Endodermal cell (in vitro differentiated cells): ENCODE results near the gene EGLN1. TPM values are rescaled to one million over a fixed set of nuclear protein-coding genes. Genes with fewer than 3 reads are reported as not detected.
"Not testable (repeated sequence)": the region's sequence is repeated elsewhere in the genome, so short reads cannot be mapped to it uniquely, and the experiment has no call there.

Experiments used
- DNase-seq: peaks from one replicate; pipeline ENCODE4 v3.0.0-alpha.2; 2017
- H3K27ac ChIP-seq: 2 replicates; pipeline ENCODE4 v1.5.1; 2013; ENCODE audit warnings: mild to moderate bottlenecking, low read depth, low read length, moderate library complexity
- H3K27me3 ChIP-seq: 2 replicates; pipeline ENCODE4 v1.6.1; 2013; ENCODE audit warnings: mild to moderate bottlenecking, low read length, moderate library complexity; ENCODE audit not compliant: insufficient read depth, control insufficient read depth, poor library complexity, severe bottlenecking
- H3K36me3 ChIP-seq: 2 replicates; pipeline ENCODE4 v1.7.0; 2013; ENCODE audit warnings: mild to moderate bottlenecking, low read length, moderate library complexity; ENCODE audit not compliant: control insufficient read depth, insufficient read depth
- H3K4me1 ChIP-seq: one replicate; pipeline ENCODE4 v1.7.0; 2013; ENCODE audit warnings: low read length; ENCODE audit not compliant: control insufficient read depth, insufficient read depth
- H3K4me3 ChIP-seq: 2 replicates; pipeline ENCODE4 v1.5.1; 2013; ENCODE audit warnings: mild to moderate bottlenecking, low read length, moderate library complexity
- H3K9ac ChIP-seq: 2 replicates; pipeline ENCODE4 v1.6.1; 2013; ENCODE audit warnings: mild to moderate bottlenecking, low read length, moderate library complexity; ENCODE audit not compliant: poor library complexity, severe bottlenecking; ENCODE audit errors: extremely low read depth
- H3K9me3 ChIP-seq: 2 replicates; pipeline ENCODE4 v1.6.1; 2013; ENCODE audit warnings: mild to moderate bottlenecking, low read length, moderate library complexity; ENCODE audit not compliant: control insufficient read depth
- H3K27ac Mint-ChIP-seq: 2 replicates; pipeline ENCODE4 v1.8.0; 2020; ENCODE audit warnings: mixed read lengths
- H3K27me3 Mint-ChIP-seq: 2 replicates; pipeline ENCODE4 v1.8.0; 2021; ENCODE audit warnings: mild to moderate bottlenecking, mixed read lengths; ENCODE audit not compliant: insufficient read depth
- H3K36me3 Mint-ChIP-seq: 2 replicates; pipeline ENCODE4 v1.8.0; 2020; ENCODE audit warnings: low read depth, mixed read lengths
- H3K4me1 Mint-ChIP-seq: 2 replicates; pipeline ENCODE4 v1.8.0; 2020; ENCODE audit warnings: mixed read lengths
- H3K4me3 Mint-ChIP-seq: 2 replicates; pipeline ENCODE4 v1.8.0; 2020; ENCODE audit warnings: mild to moderate bottlenecking, moderate library complexity, mixed read lengths
- H3K9me3 Mint-ChIP-seq: 2 replicates; pipeline ENCODE4 v1.8.0; 2020; ENCODE audit warnings: mild to moderate bottlenecking, mixed read lengths
- WGBS, 2 experiments: methylation state at CpG; one replicate each; pipeline versions ENCODE4 v1.1.5 to v1.1.7; 2013; ENCODE audit warnings: missing lambda C conversion rate in 2 of 2, mixed read lengths in 1 of 2; ENCODE audit not compliant: insufficient coverage in 1 of 2, insufficient read length in 1 of 2; 5-methylcytosine and 5-hydroxymethylcytosine counted together
- total RNA-seq, 2 donors: library from RNA; stranded (reverse); fragmentation: NEBNext Ultra II Directional in 1 of 2; extraction: Animal tissue kit (Norgen Biotek cat#: 25700) in 1 of 2; gene quantifications; 2 replicates in 1 of 2; 3 replicates in 1 of 2; pipeline ENCODE4 v1.2.1, GENCODE V29; 2021
- TF ChIP-seq, protein P1 (sequence below): fragments of 200-600 bp; sonication (generic); conservative IDR thresholded peaks from 2 replicates; pipeline ENCODE4 v1.5.0; 2021; ENCODE audit warnings: antibody characterized with exemption, mild to moderate bottlenecking

Gene EGLN1
- total RNA-seq, 2 donors from 2014 or later = 12.2 to 17.4 TPM

DNA sequence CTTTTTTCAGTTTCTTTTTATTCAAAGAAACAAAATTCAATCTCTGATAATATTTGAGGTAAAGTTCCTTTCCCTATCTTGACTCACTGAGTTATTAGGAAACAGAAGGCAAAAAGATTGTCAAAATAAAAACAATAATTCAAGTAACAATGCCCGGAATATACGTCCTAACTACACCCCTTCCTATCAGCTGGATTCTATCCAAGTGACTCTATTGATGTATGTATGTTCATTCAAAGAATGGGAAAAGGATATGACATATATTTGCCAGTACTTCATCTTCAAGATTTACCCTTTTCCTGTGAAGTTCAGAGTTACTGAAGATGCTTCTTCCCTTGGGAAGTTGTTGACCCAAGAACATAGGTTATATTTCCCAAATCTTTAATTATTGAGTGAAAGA is 70.3 kb downstream of the EGLN1 start:
- H3K4me1 ChIP-seq = no peaks in the 10 kb centered on the region
- no peak overlapping the region for H3K9ac ChIP-seq
- no peak overlapping the region for H3K27ac Mint-ChIP-seq
- no peak for DNase-seq
- peaks cover 65% of the 10 kb centered on the region for H3K36me3 ChIP-seq
- H3K4me3 Mint-ChIP-seq = no peak overlapping the region
- H3K27me3 Mint-ChIP-seq = no peaks in the 10 kb centered on the region
- H3K36me3 Mint-ChIP-seq = peaks cover 48% of the 10 kb centered on the region
- H3K9me3 ChIP-seq = no peaks in the 10 kb centered on the region
- H3K9me3 Mint-ChIP-seq = no peaks in the 10 kb centered on the region
- no peaks in the 10 kb centered on the region for H3K4me1 Mint-ChIP-seq
- H3K27ac ChIP-seq = no peak overlapping the region
- TF ChIP-seq, protein P1, sequence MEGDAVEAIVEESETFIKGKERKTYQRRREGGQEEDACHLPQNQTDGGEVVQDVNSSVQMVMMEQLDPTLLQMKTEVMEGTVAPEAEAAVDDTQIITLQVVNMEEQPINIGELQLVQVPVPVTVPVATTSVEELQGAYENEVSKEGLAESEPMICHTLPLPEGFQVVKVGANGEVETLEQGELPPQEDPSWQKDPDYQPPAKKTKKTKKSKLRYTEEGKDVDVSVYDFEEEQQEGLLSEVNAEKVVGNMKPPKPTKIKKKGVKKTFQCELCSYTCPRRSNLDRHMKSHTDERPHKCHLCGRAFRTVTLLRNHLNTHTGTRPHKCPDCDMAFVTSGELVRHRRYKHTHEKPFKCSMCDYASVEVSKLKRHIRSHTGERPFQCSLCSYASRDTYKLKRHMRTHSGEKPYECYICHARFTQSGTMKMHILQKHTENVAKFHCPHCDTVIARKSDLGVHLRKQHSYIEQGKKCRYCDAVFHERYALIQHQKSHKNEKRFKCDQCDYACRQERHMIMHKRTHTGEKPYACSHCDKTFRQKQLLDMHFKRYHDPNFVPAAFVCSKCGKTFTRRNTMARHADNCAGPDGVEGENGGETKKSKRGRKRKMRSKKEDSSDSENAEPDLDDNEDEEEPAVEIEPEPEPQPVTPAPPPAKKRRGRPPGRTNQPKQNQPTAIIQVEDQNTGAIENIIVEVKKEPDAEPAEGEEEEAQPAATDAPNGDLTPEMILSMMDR = no peak
- no peaks in the 10 kb centered on the region for H3K27me3 ChIP-seq
- no peak overlapping the region for H3K4me3 ChIP-seq
- WGBS, 2 experiments = 100% methylated on average over 2 of the region's 2 CpGs; no CpG with 5 or more reads in 1 of the 2 experiments

DNA sequence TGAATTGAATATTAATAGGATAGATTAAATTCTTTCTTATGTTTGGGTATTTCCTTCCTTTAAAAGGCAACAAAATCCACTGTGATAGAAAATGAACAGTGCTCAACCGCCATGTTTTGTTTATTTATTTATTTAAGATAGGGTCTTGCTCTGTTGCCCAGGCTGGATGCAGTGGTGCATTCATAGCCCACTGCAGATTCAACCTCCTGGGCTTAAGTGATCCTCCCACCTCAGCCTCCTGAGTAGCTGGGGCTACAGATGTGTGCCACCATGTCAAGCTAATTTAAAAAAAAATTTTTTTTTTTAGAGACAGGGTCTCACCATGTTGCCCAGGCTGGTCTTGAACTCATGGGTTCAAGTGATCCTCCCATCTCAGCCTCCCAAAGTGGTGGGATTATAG is 73.2 kb downstream of the EGLN1 start:
- not testable (repeated sequence) for H3K4me1 ChIP-seq, H3K27me3 ChIP-seq, DNase-seq, H3K9ac ChIP-seq, H3K4me3 ChIP-seq, H3K27ac Mint-ChIP-seq, H3K27ac ChIP-seq, H3K4me1 Mint-ChIP-seq, H3K4me3 Mint-ChIP-seq, H3K9me3 ChIP-seq, H3K9me3 Mint-ChIP-seq, H3K27me3 Mint-ChIP-seq
- WGBS, 2 experiments = 86 to 92% methylated on average over 1 of the region's 1 CpG
- peaks cover 72% of the 10 kb centered on the region for H3K36me3 ChIP-seq
- H3K36me3 Mint-ChIP-seq = peaks cover 61% of the 10 kb centered on the region

DNA sequence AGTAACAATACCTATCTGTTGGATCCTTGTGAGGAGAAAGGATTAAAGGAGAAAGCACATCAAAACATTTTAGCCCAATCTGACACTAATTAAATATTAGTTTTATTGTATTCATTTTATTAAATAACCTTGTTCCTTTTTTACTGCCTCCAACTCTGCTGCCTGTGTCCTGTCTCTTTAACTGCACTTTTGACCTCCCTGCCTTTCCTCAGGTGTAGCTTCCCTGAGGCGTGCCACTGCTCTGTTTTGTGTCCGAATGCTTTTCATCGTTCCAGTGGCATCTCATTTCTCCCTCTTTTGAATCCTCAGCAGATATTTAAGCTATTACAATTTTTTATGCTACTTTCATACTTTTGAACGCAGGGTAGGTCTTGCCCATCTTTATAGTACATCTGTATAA is 73.6 kb downstream of the EGLN1 start:
- Mint-ChIP-seq H3K4me1 (no peaks in the 10 kb centered on the region), H3K36me3 (peaks cover 65% of the 10 kb centered on the region), H3K27me3 (no peaks in the 10 kb centered on the region), H3K4me3 (no peak overlapping the region), H3K27ac (no peak overlapping the region), H3K9me3 (no peaks in the 10 kb centered on the region)
- H3K9ac ChIP-seq = no peak overlapping the region
- H3K4me3 ChIP-seq = no peak overlapping the region
- peaks cover 72% of the 10 kb centered on the region for H3K36me3 ChIP-seq
- no peaks in the 10 kb centered on the region for H3K4me1 ChIP-seq
- no peaks in the 10 kb centered on the region for H3K27me3 ChIP-seq
- TF ChIP-seq, protein P1 = no peak
- 96 to 100% methylated on average over 3 to 4 of the region's 4 CpGs for WGBS, 2 experiments
- no peak overlapping the region for H3K27ac ChIP-seq
- DNase-seq = no peak
- H3K9me3 ChIP-seq = no peaks in the 10 kb centered on the region

DNA sequence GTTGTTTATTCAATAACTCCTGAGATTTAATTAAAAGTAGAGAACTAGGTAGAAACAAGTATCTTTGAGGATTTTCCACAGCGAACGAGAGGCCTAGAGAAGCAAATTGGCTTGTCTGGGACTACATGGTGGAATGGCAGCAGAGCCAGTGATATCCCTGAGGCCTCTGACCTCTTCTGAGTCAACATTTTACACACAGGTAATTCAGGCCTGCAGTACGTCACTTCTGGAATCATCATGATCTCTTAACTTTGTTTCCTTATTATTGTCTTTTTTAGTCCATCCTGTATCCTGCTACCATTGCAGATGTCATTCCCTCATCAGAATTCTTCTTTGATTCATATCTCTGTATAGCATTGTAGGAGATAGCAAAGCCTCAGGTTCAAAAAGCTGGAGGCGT is 74.1 kb downstream of the EGLN1 start:
- Mint-ChIP-seq H3K36me3 (peaks cover 64% of the 10 kb centered on the region), H3K9me3 (no peaks in the 10 kb centered on the region)

More for the DNA sequence above, 74.1 kb downstream of the EGLN1 start:
- Mint-ChIP-seq H3K27me3 (no peaks in the 10 kb centered on the region), H3K4me3 (no peak overlapping the region), H3K27ac (no peak overlapping the region), H3K4me1 (no peaks in the 10 kb centered on the region)
- TF ChIP-seq, protein P1 = no peak
- no peak for DNase-seq
- H3K4me1 ChIP-seq = no peaks in the 10 kb centered on the region
- WGBS, 2 experiments = 95 to 100% methylated on average over 3 to 4 of the region's 4 CpGs
- no peak overlapping the region for H3K27ac ChIP-seq
- peaks cover 68% of the 10 kb centered on the region for H3K36me3 ChIP-seq
- H3K4me3 ChIP-seq = no peak overlapping the region
- no peaks in the 10 kb centered on the region for H3K27me3 ChIP-seq
- H3K9ac ChIP-seq = no peak overlapping the region
- H3K9me3 ChIP-seq = no peaks in the 10 kb centered on the region
